Measurements from ENCODE around the gene TNRC18.

Gene TNRC18

DNA sequence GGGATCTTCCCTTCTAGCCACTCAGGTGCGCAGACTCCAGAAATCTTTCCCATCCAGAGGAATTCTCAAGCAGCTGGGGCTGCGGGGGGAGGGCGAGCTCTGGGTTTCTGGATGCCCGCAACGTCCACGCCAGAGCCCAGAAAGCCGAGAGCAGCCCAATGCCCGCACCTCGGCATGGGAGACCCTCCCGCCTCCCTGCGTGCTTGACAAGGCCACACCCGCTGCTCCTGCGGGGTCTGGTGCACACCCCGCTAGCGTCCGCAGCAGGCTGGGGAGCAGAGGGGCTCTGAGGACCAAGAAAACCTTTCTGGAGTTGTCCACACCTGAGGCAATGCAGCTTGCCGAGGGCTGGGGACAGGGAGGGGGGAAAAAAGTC lies 74.6 kb downstream of the TNRC18 start:
- DNase-seq (ENCODE audit: low read depth), result no peak
- no peak overlapping the region for H3K4me3 ChIP-seq (ENCODE audit: control insufficient read depth, low read depth, low read length)
- TF ChIP-seq, protein P1, sequence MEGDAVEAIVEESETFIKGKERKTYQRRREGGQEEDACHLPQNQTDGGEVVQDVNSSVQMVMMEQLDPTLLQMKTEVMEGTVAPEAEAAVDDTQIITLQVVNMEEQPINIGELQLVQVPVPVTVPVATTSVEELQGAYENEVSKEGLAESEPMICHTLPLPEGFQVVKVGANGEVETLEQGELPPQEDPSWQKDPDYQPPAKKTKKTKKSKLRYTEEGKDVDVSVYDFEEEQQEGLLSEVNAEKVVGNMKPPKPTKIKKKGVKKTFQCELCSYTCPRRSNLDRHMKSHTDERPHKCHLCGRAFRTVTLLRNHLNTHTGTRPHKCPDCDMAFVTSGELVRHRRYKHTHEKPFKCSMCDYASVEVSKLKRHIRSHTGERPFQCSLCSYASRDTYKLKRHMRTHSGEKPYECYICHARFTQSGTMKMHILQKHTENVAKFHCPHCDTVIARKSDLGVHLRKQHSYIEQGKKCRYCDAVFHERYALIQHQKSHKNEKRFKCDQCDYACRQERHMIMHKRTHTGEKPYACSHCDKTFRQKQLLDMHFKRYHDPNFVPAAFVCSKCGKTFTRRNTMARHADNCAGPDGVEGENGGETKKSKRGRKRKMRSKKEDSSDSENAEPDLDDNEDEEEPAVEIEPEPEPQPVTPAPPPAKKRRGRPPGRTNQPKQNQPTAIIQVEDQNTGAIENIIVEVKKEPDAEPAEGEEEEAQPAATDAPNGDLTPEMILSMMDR (IDR thresholded peaks at IDR 0.05; ENCODE audit: control insufficient read depth, insufficient read depth, low read depth, low read length, missing control alignments), result no peak

DNA sequence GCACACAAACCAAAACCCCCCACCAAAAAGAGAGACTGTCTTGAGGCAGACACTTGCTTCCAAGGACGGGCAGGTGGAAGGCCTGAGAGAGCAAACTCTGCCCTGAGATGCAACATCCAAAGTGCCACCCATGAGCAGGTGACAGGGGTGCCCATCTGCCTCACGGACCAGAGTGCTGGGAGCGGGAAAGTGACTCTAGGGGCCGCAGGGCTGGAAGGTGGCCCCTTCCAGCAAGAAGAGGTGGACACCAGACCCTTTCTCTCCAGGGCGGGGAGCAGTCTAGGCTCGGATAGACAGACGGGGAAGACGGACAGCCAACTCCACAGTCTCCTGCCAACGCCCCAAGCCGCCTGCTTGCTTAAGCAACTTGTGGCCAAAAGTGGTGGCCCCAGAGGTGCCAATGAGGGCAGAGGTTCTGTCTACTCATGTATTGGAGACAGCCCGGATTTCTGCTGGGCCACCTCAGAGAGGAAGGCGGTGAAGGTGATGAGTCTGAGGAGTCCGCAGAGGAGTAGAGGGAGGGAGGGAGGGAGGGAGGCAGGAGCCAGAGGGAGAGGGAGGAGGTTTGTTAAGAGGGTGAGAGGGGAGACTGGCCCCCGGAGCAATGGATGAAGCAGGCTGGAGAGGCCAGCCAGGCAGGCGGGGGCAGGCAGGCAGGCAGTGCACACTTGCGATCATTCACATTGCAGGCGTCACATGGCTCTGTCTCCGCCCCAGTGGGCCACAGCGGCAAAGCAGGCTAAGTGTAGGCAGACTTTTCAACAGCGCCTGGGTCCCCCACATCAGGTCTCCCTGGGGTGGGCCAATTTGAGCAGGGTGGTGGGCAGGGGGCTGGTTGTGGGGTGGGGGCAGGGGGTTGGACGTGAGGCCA lies 75.3 kb downstream of the TNRC18 start:
- H3K4me3 ChIP-seq (ENCODE audit: control insufficient read depth, low read depth, low read length), result no peak overlapping the region
- TF ChIP-seq, protein P1 (IDR thresholded peaks at IDR 0.05; ENCODE audit: control insufficient read depth, insufficient read depth, low read depth, low read length, missing control alignments), result no peak

DNA sequence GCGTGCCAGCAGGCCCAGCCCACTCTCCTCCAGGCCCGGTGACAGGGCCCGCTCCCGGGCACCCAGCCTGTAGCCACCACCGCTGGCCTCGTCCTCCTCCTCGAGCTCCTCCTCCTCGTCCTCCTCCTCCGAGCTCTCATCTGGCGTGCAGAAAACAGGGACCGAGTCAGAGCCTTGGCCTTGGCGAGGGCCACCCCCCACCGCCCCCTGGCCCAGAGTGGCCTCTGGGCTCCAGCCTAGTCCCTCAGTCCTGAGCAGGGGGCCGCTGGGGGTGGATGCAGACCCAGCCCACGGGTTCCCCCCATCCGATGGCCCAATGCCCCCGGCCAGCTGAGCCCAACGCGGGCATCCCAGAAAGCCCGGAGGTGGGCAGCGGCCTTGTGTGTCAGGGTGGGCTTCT lies 78.0 kb downstream of the TNRC18 start:
- H3K4me3 ChIP-seq (ENCODE audit: control insufficient read depth, low read depth, low read length), result no peak overlapping the region
- DNase-seq (ENCODE audit: low read depth), result no peak
- TF ChIP-seq, protein P1 (IDR thresholded peaks at IDR 0.05; ENCODE audit: control insufficient read depth, insufficient read depth, low read depth, low read length, missing control alignments), result no peak

More for the DNA sequence above, 75.3 kb downstream of the TNRC18 start:
- DNase-seq (ENCODE audit: low read depth), result no peak

DNA sequence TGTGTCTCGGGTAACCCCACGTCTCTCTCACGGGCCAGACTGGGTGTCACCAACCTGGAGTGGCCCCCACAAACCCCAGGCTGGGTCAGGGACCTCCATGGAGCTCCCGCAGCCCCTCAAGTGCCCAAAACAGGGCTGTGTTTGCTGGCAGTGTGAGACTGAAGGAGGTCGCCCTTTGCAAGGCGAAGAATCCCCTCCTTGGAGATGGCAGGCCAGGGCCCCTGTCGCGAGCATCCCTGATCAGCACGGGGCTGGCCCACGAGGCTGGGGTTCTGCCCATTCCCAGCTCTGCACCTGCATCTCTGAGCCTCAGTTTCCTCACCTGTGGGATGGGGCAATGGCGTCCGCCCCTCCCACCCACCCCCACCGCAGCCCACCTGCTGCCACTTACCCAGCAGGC lies 78.5 kb downstream of the TNRC18 start:
- DNase-seq (ENCODE audit: low read depth), result no peak
- no peak overlapping the region for H3K4me3 ChIP-seq (ENCODE audit: control insufficient read depth, low read depth, low read length)
- TF ChIP-seq, protein P1 (IDR thresholded peaks at IDR 0.05; ENCODE audit: control insufficient read depth, insufficient read depth, low read depth, low read length, missing control alignments), result no peak

DNA sequence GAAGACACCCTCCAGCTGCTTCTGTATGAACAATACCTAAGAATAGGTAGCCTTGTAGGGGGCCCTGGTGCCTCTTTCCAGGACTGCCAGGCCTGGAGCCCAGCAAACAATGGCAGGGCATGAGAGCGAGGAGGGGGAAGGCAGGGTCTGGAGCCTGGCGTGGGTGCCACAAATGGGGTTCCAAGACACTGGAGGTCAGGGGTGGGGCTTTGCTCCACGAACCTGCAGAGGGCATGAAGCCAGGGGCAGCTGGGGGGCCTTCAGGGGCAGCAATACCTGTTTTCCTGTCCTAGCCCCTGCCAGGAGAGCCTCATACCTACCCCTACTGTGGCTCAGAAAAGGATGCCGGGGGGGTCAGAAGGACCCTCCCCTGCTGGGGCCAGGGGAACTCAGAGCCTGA lies 79.3 kb downstream of the TNRC18 start:
- TF ChIP-seq, protein P1 (IDR thresholded peaks at IDR 0.05; ENCODE audit: control insufficient read depth, insufficient read depth, low read depth, low read length, missing control alignments), result no peak
- no peak overlapping the region for H3K4me3 ChIP-seq (ENCODE audit: control insufficient read depth, low read depth, low read length)
- no peak for DNase-seq (ENCODE audit: low read depth)

DNA sequence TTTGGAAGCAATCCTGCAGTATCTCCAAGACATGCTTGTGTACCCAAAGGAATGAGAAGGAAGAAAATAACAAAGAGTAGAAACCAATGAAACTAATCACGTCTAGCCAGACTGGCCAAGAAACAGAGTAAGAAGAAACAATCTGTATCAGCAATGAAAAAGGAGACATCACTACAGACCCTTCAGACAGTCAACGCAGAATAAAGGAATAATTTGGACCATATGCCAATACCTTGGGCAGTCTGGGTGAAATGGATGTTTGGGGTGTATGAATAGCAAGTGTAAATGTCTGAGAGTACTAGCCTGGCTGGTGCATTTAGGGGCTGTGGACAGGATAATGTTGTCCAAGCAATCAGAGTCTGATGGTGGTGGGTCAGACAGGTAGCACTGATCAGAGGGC lies 79.8 kb downstream of the TNRC18 start:
- TF ChIP-seq, protein P1 (IDR thresholded peaks at IDR 0.05; ENCODE audit: control insufficient read depth, insufficient read depth, low read depth, low read length, missing control alignments), result no peak
- DNase-seq (ENCODE audit: low read depth), result no peak
- no peak overlapping the region for H3K4me3 ChIP-seq (ENCODE audit: control insufficient read depth, low read depth, low read length)

All from AG09309 (cell line).